K562 (cell line): ENCODE data around the gene CHRND. TPM values are rescaled to one million over a fixed set of nuclear protein-coding genes. Genes with fewer than 3 reads are reported as not detected.

ENCODE experiments used
- ATAC-seq: fragments of 200-7000 bp; cut with Tn5 transposase; 3 replicates; pipeline ENCODE4 v1.9.1; 2020; ENCODE audit warnings: moderate library complexity
- BruUV-seq: library from RNA; stranded (reverse); fragments of 400-500 nt; replicated peaks from 2 replicates; lab custom pipeline; 2021; lab: Mats Ljungman, UMichigan
- CTCF ChIA-PET: fragments of 300-600 bp; formaldehyde crosslinking; extraction: SDS; loops from one replicate; lab custom pipeline; 2021; ENCODE audit warnings: low intra/inter-chr PET ratio; lab: Yijun Ruan, JAX
- POLR2A ChIA-PET: fragments of 300-600, 350-650 bp; sonication (Branson Sonifier 250); formaldehyde crosslinking; extraction: SDS; loops from one replicate; lab custom pipeline; 2021; ENCODE audit warnings: antibody characterized with exemption, inconsistent platforms; lab: Yijun Ruan, JAX
- DNase-seq, 4 experiments: peaks; one replicate each; pipeline versions ENCODE4 v3.0.0 to v3.0.0-alpha.2; 2011 to 2018; ENCODE audit warnings: low spot score in 3 of 4, mixed read lengths in 3 of 4; ENCODE audit errors: extremely low read depth in 1 of 4
- FAIRE-seq: peaks from 2 replicates; lab custom pipeline; 2011; peaks lifted over from hg19 to GRCh38; lab: Jason Lieb, UNC
- H2AFZ ChIP-seq: 2 replicates; pipeline ENCODE4 v1.6.0; 2011; ENCODE audit warnings: low read depth, low read length, control low read depth, inconsistent platforms
- H3K27ac ChIP-seq: fragments of 200-600 bp; 3 replicates; pipeline ENCODE4 v1.8.0; 2011; ENCODE audit warnings: low read depth, mild to moderate bottlenecking, control low read depth, inconsistent platforms, low read length, moderate library complexity, mixed read lengths; ENCODE audit errors: extremely low read depth
- H3K27me3 ChIP-seq, 2 experiments: fragments of 300-600 bp in 1 of 2; 2 replicates in 1 of 2; 3 replicates in 1 of 2; pipeline versions ENCODE4 v1.6.0 to v1.8.0; 2011; ENCODE audit warnings: inconsistent platforms in 2 of 2, low read length in 2 of 2, mild to moderate bottlenecking in 1 of 2, mixed read lengths in 1 of 2, moderate library complexity in 1 of 2; ENCODE audit not compliant: control insufficient read depth in 2 of 2, insufficient read depth in 2 of 2
- H3K36me3 ChIP-seq: fragments of 300-600 bp; 3 replicates; pipeline ENCODE4 v1.8.0; 2011; ENCODE audit warnings: mild to moderate bottlenecking, low read length, inconsistent platforms; ENCODE audit not compliant: control insufficient read depth, insufficient read depth
- H3K4me1 ChIP-seq, 2 experiments: fragments of 200-600 bp in 1 of 2; replicated peaks in 1 of 2; 2 replicates in 1 of 2; 3 replicates in 1 of 2; pipeline versions ENCODE4 v1.5.1 to v1.8.0; 2011; ENCODE audit warnings: inconsistent platforms in 2 of 2, low read length in 2 of 2, mild to moderate bottlenecking in 1 of 2, mixed read lengths in 1 of 2, moderate library complexity in 1 of 2; ENCODE audit not compliant: control insufficient read depth in 2 of 2, insufficient read depth in 2 of 2
- H3K4me2 ChIP-seq: 2 replicates; pipeline ENCODE4 v1.6.1; 2011; ENCODE audit warnings: low read length, control low read depth, inconsistent platforms, mixed read lengths; ENCODE audit not compliant: insufficient read depth
- H3K4me3 ChIP-seq: fragments of 200-600 bp; sonication (generic), shearing (Covaris generic); 2 replicates; pipeline ENCODE4 v1.5.1; 2016; ENCODE audit warnings: control low read depth, inconsistent platforms
- H3K79me2 ChIP-seq: fragments of 200-600 bp; 3 replicates; pipeline ENCODE4 v1.8.0; 2011; ENCODE audit warnings: low read length, inconsistent platforms; ENCODE audit not compliant: control insufficient read depth, insufficient read depth
- H3K9ac ChIP-seq, 2 experiments: 2 replicates each; pipeline versions ENCODE4 v1.6.0 to v1.6.1; 2011; ENCODE audit warnings: low read depth in 2 of 2, low read length in 2 of 2, control low read depth in 1 of 2, inconsistent platforms in 1 of 2, mild to moderate bottlenecking in 1 of 2, mixed read lengths in 1 of 2; ENCODE audit not compliant: insufficient read depth in 1 of 2
- H3K9me1 ChIP-seq: one replicate; pipeline ENCODE4 v1.6.0; 2011; ENCODE audit warnings: inconsistent platforms, mild to moderate bottlenecking, low read length, moderate library complexity; ENCODE audit not compliant: control insufficient read depth, insufficient read depth
- H3K9me3 ChIP-seq: replicated peaks from 2 replicates; pipeline ENCODE4 v1.5.1; 2011; ENCODE audit warnings: low read depth, low read length, inconsistent platforms; ENCODE audit not compliant: control insufficient read depth, insufficient read depth
- H4K20me1 ChIP-seq: replicated peaks from 2 replicates; pipeline ENCODE4 v1.6.1; 2011; ENCODE audit warnings: low read length, inconsistent platforms, mixed read lengths; ENCODE audit not compliant: control insufficient read depth, insufficient read depth
- ELK1 ChIP-seq: sonication (generic); formaldehyde crosslinking; IDR thresholded peaks from 2 replicates; pipeline ENCODE4 v1.8.1; 2022; ENCODE audit warnings: missing genetic modification reagents
- GTF2E2 ChIP-seq: fragments of 200-800 bp; sonication (Bioruptor generic); IDR thresholded peaks from 2 replicates; pipeline ENCODE4 v1.6.1; 2016; ENCODE audit warnings: missing genetic modification characterization, missing compliant biosample characterization
- HNRNPL ChIP-seq: fragments of 200-400 bp; formaldehyde crosslinking; IDR thresholded peaks from 2 replicates; pipeline ENCODE4 v1.6.1; 2017; ENCODE audit warnings: low read depth, mild to moderate bottlenecking, low read length
- NEUROD1 ChIP-seq: fragments of 150-350 bp; IDR thresholded peaks from 2 replicates; pipeline ENCODE4 v1.6.1; 2014; ENCODE audit warnings: borderline replicate concordance, low read length, low read depth; ENCODE audit not compliant: partially characterized antibody
- RAD21 ChIP-seq, 2 experiments: fragments of 250-450 bp in 1 of 2; fragments of 450-650 bp in 1 of 2; sonication (Bioruptor Pico) in 1 of 2; formaldehyde crosslinking in 1 of 2; IDR thresholded peaks in 1 of 2; conservative IDR thresholded peaks in 1 of 2; 2 replicates each; pipeline versions ENCODE4 v1.4.0 to v1.8.0; 2020 to 2022; ENCODE audit warnings: mild to moderate bottlenecking in 2 of 2, moderate library complexity in 1 of 2
- SMC3 ChIP-seq: conservative IDR thresholded peaks from 2 replicates; pipeline ENCODE4 v1.6.1; 2011; ENCODE audit warnings: low read depth, low read length, improper control_type of control experiment; ENCODE audit not compliant: insufficient read depth
- STAG1 ChIP-seq: sonication (generic); formaldehyde crosslinking; IDR thresholded peaks from 2 replicates; pipeline ENCODE4 v1.5.0; 2020; ENCODE audit warnings: missing genetic modification reagents, borderline replicate concordance
- WGBS: fragments of 100-300 bp; shearing (Covaris generic); methylation state at CpG from one replicate; pipeline ENCODE4 v1.1.6; 2016; ENCODE audit warnings: low coverage, mixed read lengths; ENCODE audit not compliant: insufficient coverage; ENCODE audit errors: missing lambda C conversion rate; 5-methylcytosine and 5-hydroxymethylcytosine counted together
- in situ Hi-C: fragments of 300-500 bp; cut with MboI; formaldehyde crosslinking; loops from 4 replicates; pipeline ENCODE4 v1.15.0; 2018; ENCODE audit warnings: inconsistent platforms, mixed read lengths
- intact Hi-C: fragments of 100-400 bp; cut with micrococcal nuclease; formaldehyde crosslinking; loops from 2 replicates; pipeline ENCODE4 v1.14.2; 2022
- polyA plus RNA-seq, 8 experiments: library from polyadenylated mRNA; depleted of rRNA in 4 of 8; stranded (reverse) in 5 of 8; unstranded in 3 of 8; fragments of >200 nt; fragmentation: Nextera tagmentation in 2 of 8; fragmentation: Illumina TruSeq in 1 of 8; extraction: Ambion mirVana in 2 of 8; extraction: Trizol in 1 of 8; gene quantifications; 2 replicates each; pipeline versions ENCODE4 v1.2.1 to v1.2.3, GENCODE V29; 2011 to 2014; ENCODE audit warnings: inconsistent platforms in 1 of 8, missing spikeins in 1 of 8
- total RNA-seq, 7 experiments: library from RNA; depleted of rRNA in 6 of 7; stranded (reverse); fragments of >200 nt in 6 of 7; fragmentation: Illumina TruSeq in 2 of 7; extraction: Trizol in 2 of 7; gene quantifications; 2 replicates each; pipeline versions ENCODE4 v1.2.1 to v1.2.3, GENCODE V29; 2011 to 2021; ENCODE audit warnings: low replicate concordance in 1 of 7
- TF ChIP-seq, protein P1 (sequence below), 2 experiments: fragments of 450-650 bp; formaldehyde crosslinking in 1 of 2; IDR thresholded peaks; 2 replicates each; pipeline versions ENCODE4 v1.4.0 to v1.6.1; 2014 to 2020; ENCODE audit warnings: mild to moderate bottlenecking in 2 of 2, borderline replicate concordance in 1 of 2, low read depth in 1 of 2

CHRND gene
- total and polyA plus RNA-seq, 9 of the 15 experiments (the other 6 are each of a cell fraction or from before 2014, with no cell fraction given) = not detected

DNA sequence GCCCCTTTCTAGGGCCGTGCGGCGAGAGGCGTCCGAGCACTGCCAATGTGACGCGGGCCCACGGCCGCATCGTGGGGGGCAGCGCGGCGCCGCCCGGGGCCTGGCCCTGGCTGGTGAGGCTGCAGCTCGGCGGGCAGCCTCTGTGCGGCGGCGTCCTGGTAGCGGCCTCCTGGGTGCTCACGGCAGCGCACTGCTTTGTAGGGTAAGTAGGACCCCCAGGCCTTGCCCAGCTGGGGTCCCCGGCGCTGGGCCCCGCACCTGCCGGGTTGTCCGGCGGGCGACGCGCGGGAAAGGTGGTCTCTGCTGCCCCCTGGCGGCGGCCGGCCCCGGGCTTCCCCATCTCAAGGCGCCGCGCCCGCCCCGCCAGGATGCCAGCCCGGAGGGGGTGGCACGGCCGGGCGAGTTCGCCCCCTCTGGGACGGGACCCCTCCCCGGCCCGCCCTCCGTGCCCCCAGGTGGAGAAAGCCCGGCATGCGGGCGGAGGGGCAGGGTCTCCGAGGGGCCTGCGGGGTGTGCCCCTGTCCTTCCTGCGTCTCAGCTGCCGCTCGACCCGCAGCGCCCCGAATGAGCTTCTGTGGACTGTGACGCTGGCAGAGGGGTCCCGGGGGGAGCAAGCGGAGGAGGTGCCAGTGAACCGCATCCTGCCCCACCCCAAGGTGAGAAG is 3.9 kb upstream of the CHRND start:
- Histone ChIP-seq H3K27ac (no peak overlapping the region), H3K9me3 (no peaks in the 10 kb centered on the region), H3K4me2 (no peak overlapping the region), H3K9me1 (no peaks in the 10 kb centered on the region), H3K4me1 (peaks cover 0 to 27% of the 10 kb centered on the region in 2 experiments; a peak in 2 of 5 replicates), H3K36me3 (no peaks in the 10 kb centered on the region), H2AFZ (no peak overlapping the region), H4K20me1 (no peaks in the 10 kb centered on the region), H3K27me3 (peaks cover 0 to 50% of the 10 kb centered on the region in 2 experiments; a peak in 3 of 5 replicates), H3K79me2 (no peaks in the 10 kb centered on the region), H3K9ac (no peak overlapping the region), H3K4me3 (no peak overlapping the region)
- in situ Hi-C loops = no loop called here
- no TSS peak for BruUV-seq
- POLR2A ChIA-PET = no interaction called here
- intact Hi-C loops = loop anchor here (5.0 kb wide), 3 partner anchors 75 to 285 kb away; no protein-coding TSS in a partner anchor
- ATAC-seq (peak; percentile 81), DNase-seq (peak; percentile 38 to 85 (median 80)), FAIRE-seq (no peak)
- CTCF ChIA-PET = interaction anchor here (0.7 to 1.0 kb wide), 2 partner anchors 75 to 389 kb away, joined by 4 read pairs; no protein-coding TSS in a partner anchor
- WGBS = 5% methylated on average over 22 of the region's 66 CpGs
- TF ChIP-seq STAG1 (CRISPR knock-in tag) (peak; percentile 39; the same call in 1 of the 2 replicates), HNRNPL (peak; percentile 81; the same call in 1 of the 2 replicates), SMC3 (0 out of 2 replicates have a peak, but pooled peaks have one; percentile 20), GTF2E2 (tag) (no peak), NEUROD1 (no peak), RAD21 (CRISPR knock-in tag; conservative IDR thresholded peaks at IDR 0.05 in 1 of 2, IDR thresholded peaks at IDR 0.05 in 1 of 2) (peak; percentile 54 to 75), ELK1 (CRISPR knock-in tag) (no peak)
- TF ChIP-seq, protein P1, sequence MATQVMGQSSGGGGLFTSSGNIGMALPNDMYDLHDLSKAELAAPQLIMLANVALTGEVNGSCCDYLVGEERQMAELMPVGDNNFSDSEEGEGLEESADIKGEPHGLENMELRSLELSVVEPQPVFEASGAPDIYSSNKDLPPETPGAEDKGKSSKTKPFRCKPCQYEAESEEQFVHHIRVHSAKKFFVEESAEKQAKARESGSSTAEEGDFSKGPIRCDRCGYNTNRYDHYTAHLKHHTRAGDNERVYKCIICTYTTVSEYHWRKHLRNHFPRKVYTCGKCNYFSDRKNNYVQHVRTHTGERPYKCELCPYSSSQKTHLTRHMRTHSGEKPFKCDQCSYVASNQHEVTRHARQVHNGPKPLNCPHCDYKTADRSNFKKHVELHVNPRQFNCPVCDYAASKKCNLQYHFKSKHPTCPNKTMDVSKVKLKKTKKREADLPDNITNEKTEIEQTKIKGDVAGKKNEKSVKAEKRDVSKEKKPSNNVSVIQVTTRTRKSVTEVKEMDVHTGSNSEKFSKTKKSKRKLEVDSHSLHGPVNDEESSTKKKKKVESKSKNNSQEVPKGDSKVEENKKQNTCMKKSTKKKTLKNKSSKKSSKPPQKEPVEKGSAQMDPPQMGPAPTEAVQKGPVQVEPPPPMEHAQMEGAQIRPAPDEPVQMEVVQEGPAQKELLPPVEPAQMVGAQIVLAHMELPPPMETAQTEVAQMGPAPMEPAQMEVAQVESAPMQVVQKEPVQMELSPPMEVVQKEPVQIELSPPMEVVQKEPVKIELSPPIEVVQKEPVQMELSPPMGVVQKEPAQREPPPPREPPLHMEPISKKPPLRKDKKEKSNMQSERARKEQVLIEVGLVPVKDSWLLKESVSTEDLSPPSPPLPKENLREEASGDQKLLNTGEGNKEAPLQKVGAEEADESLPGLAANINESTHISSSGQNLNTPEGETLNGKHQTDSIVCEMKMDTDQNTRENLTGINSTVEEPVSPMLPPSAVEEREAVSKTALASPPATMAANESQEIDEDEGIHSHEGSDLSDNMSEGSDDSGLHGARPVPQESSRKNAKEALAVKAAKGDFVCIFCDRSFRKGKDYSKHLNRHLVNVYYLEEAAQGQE (IDR thresholded peaks at IDR 0.05; ENCODE audit: borderline replicate concordance) = peak; percentile 50; the same call in 1 of the 2 replicates
- TF ChIP-seq, protein P1 (CRISPR knock-in tag; IDR thresholded peaks at IDR 0.05; ENCODE audit: low read depth) = no peak
